H9 (cell line): ENCODE data around the gene SRSF12. TPM values are rescaled to one million over a fixed set of nuclear protein-coding genes. Genes with fewer than 3 reads are reported as not detected.

Source experiments
- DNase-seq: peaks from one replicate; pipeline ENCODE4 v3.0.0-alpha.2; 2017
- H2AFZ ChIP-seq: one replicate; pipeline ENCODE4 v1.6.1; 2013; ENCODE audit warnings: mild to moderate bottlenecking, low read length, control low read depth, moderate library complexity
- H2AK5ac ChIP-seq: 2 replicates; pipeline ENCODE4 v1.6.1; 2013; ENCODE audit warnings: low read length, control low read depth, mixed read lengths; ENCODE audit not compliant: insufficient read length
- H2BK120ac ChIP-seq: one replicate; pipeline ENCODE4 v1.6.1; 2013; ENCODE audit warnings: low read depth, mild to moderate bottlenecking, low read length, control low read depth, inconsistent platforms; ENCODE audit not compliant: poor library complexity, severe bottlenecking
- H2BK12ac ChIP-seq: 2 replicates; pipeline ENCODE4 v1.6.1; 2013; ENCODE audit warnings: low read length, control low read depth, mixed read lengths, low read depth; ENCODE audit not compliant: insufficient read length
- H2BK15ac ChIP-seq: 2 replicates; pipeline ENCODE4 v1.6.1; 2013; ENCODE audit warnings: low read depth, low read length, control low read depth
- H2BK20ac ChIP-seq: one replicate; pipeline ENCODE4 v1.6.1; 2013; ENCODE audit warnings: low read depth, mild to moderate bottlenecking, low read length, control low read depth, inconsistent platforms; ENCODE audit not compliant: poor library complexity, severe bottlenecking
- H2BK5ac ChIP-seq: 2 replicates; pipeline ENCODE4 v1.6.1; 2013; ENCODE audit warnings: low read length, control low read depth, mixed read lengths; ENCODE audit not compliant: insufficient read length
- H3K14ac ChIP-seq: 2 replicates; pipeline ENCODE4 v1.6.1; 2013; ENCODE audit warnings: low read length, control low read depth; ENCODE audit not compliant: insufficient read depth
- H3K18ac ChIP-seq: 2 replicates; pipeline ENCODE4 v1.6.1; 2013; ENCODE audit warnings: low read depth, mild to moderate bottlenecking, mixed read lengths, low read length, control low read depth; ENCODE audit not compliant: insufficient read length
- H3K23ac ChIP-seq: 2 replicates; pipeline ENCODE4 v1.6.1; 2013; ENCODE audit warnings: low read length, control low read depth, mixed read lengths, low read depth; ENCODE audit not compliant: insufficient read length
- H3K23me2 ChIP-seq: 2 replicates; pipeline ENCODE4 v1.6.1; 2013; ENCODE audit warnings: low read depth, mild to moderate bottlenecking, mixed read lengths, low read length, control low read depth; ENCODE audit not compliant: insufficient read length, poor library complexity, severe bottlenecking
- H3K27ac ChIP-seq: 2 replicates; pipeline ENCODE4 v1.5.1; 2013; ENCODE audit warnings: low read length, control low read depth, mixed read lengths, low read depth; ENCODE audit not compliant: insufficient read length
- H3K27me3 ChIP-seq: 2 replicates; pipeline ENCODE4 v1.6.1; 2013; ENCODE audit warnings: low read length, control low read depth, inconsistent platforms; ENCODE audit not compliant: insufficient read depth
- H3K4ac ChIP-seq: 2 replicates; pipeline ENCODE4 v1.6.1; 2013; ENCODE audit warnings: low read depth, mild to moderate bottlenecking, control low read depth, inconsistent platforms, low read length, moderate library complexity
- H3K4me1 ChIP-seq: 2 replicates; pipeline ENCODE4 v1.6.1; 2013; ENCODE audit warnings: low read length, control low read depth, inconsistent platforms; ENCODE audit not compliant: insufficient read depth
- H3K4me2 ChIP-seq: 2 replicates; pipeline ENCODE4 v1.6.1; 2013; ENCODE audit warnings: low read length, control low read depth, mixed read lengths; ENCODE audit not compliant: insufficient read length, insufficient read depth
- H3K56ac ChIP-seq: 2 replicates; pipeline ENCODE4 v1.6.1; 2013; ENCODE audit warnings: low read depth, mild to moderate bottlenecking, mixed read lengths, low read length, control low read depth; ENCODE audit not compliant: insufficient read length
- H3K79me1 ChIP-seq: 2 replicates; pipeline ENCODE4 v1.6.1; 2013; ENCODE audit warnings: low read depth, mild to moderate bottlenecking, moderate library complexity, low read length, control low read depth, inconsistent platforms; ENCODE audit not compliant: insufficient read depth, poor library complexity, severe bottlenecking
- H3K79me2 ChIP-seq: 2 replicates; pipeline ENCODE4 v1.6.1; 2013; ENCODE audit warnings: low read length, control low read depth, inconsistent platforms; ENCODE audit not compliant: insufficient read depth
- H3K9ac ChIP-seq: 2 replicates; pipeline ENCODE4 v1.6.1; 2013; ENCODE audit warnings: low read length, control low read depth, mixed read lengths; ENCODE audit not compliant: insufficient read length; ENCODE audit errors: extremely low read depth
- H3K9me3 ChIP-seq: one replicate; pipeline ENCODE4 v1.6.1; 2013; ENCODE audit warnings: low read depth, low read length, inconsistent platforms; ENCODE audit not compliant: control insufficient read depth
- H3T11ph ChIP-seq: one replicate; pipeline ENCODE4 v1.6.1; 2013; ENCODE audit warnings: mild to moderate bottlenecking, low read length, control low read depth, inconsistent platforms
- H4K20me1 ChIP-seq: one replicate; pipeline ENCODE4 v1.6.1; 2013; ENCODE audit not compliant: control insufficient read depth, insufficient read length, insufficient read depth
- H4K5ac ChIP-seq: 2 replicates; pipeline ENCODE4 v1.6.1; 2013; ENCODE audit warnings: low read depth, mild to moderate bottlenecking, mixed read lengths, low read length, control low read depth; ENCODE audit not compliant: insufficient read length
- H4K8ac ChIP-seq: replicated peaks from 2 replicates; pipeline ENCODE4 v1.6.1; 2013; ENCODE audit warnings: low read length, control low read depth, mixed read lengths, low read depth; ENCODE audit not compliant: insufficient read length
- H4K91ac ChIP-seq: 2 replicates; pipeline ENCODE4 v1.6.1; 2013; ENCODE audit warnings: low read depth, mild to moderate bottlenecking, moderate library complexity, mixed read lengths, low read length, control low read depth; ENCODE audit not compliant: insufficient read length
- H3K27ac Mint-ChIP-seq, 3 experiments: 2 replicates in 2 of 3; 3 replicates in 1 of 3; pipeline ENCODE4 v1.8.0; 2020 to 2021; ENCODE audit warnings: mixed read lengths in 3 of 3, mild to moderate bottlenecking in 1 of 3, moderate library complexity in 1 of 3
- H3K27me3 Mint-ChIP-seq: 2 replicates; pipeline ENCODE4 v1.8.0; 2021; ENCODE audit warnings: low read depth, mild to moderate bottlenecking, moderate library complexity, mixed read lengths
- H3K36me3 Mint-ChIP-seq, 3 experiments: 2 replicates in 2 of 3; 3 replicates in 1 of 3; pipeline ENCODE4 v1.8.0; 2020 to 2021; ENCODE audit warnings: low read depth in 3 of 3, mixed read lengths in 3 of 3; ENCODE audit not compliant: insufficient read depth in 1 of 3
- H3K4me1 Mint-ChIP-seq, 2 experiments: 2 replicates each; pipeline ENCODE4 v1.8.0; 2020; ENCODE audit warnings: mixed read lengths in 2 of 2
- H3K4me3 Mint-ChIP-seq, 2 experiments: 2 replicates in 1 of 2; 3 replicates in 1 of 2; pipeline ENCODE4 v1.8.0; 2020 to 2021; ENCODE audit warnings: mild to moderate bottlenecking in 2 of 2, mixed read lengths in 2 of 2, moderate library complexity in 1 of 2
- H3K9me3 Mint-ChIP-seq, 2 experiments: 2 replicates in 1 of 2; 3 replicates in 1 of 2; pipeline ENCODE4 v1.8.0; 2020; ENCODE audit warnings: mild to moderate bottlenecking in 2 of 2, mixed read lengths in 2 of 2, moderate library complexity in 1 of 2
- CTCF ChIP-seq: fragments of 200-600 bp; sonication (generic); conservative IDR thresholded peaks from 3 replicates; pipeline ENCODE4 v1.8.0; 2021; ENCODE audit warnings: antibody characterized with exemption, mild to moderate bottlenecking
- WGBS: extraction: QIAGEN DNeasy Blood & Tissue Kit; methylation state at CpG from one replicate; pipeline ENCODE4 v1.1.7; 2013; ENCODE audit warnings: missing lambda C conversion rate, low lambda C conversion rate, mixed read lengths; ENCODE audit not compliant: insufficient read length; ENCODE audit errors: extremely low coverage; 5-methylcytosine and 5-hydroxymethylcytosine counted together
- total RNA-seq: library from RNA; stranded (reverse); gene quantifications from 2 replicates; pipeline ENCODE4 v1.2.1, GENCODE V29; 2021

The SRSF12 gene
- total RNA-seq, 1 experiment from 2014 or later = 7.6 TPM

- Histone ChIP-seq H2BK20ac (no peak overlapping the region), H3K79me1 (no peaks in the 10 kb centered on the region), H3K23me2 (peaks cover 5% of the 10 kb centered on the region), H2BK12ac (no peak overlapping the region), H3T11ph (no peak overlapping the region), H2BK5ac (no peak overlapping the region), H2BK120ac (no peak overlapping the region), H3K9ac (no peak overlapping the region), H2BK15ac (no peak overlapping the region), H2AFZ (no peak overlapping the region), H4K20me1 (no peaks in the 10 kb centered on the region), H3K4me1 (no peaks in the 10 kb centered on the region), H3K4me2 (no peak overlapping the region), H3K79me2 (no peaks in the 10 kb centered on the region), H3K56ac (no peak overlapping the region), H3K14ac (no peak overlapping the region), H4K5ac (no peak overlapping the region), H3K23ac (no peak overlapping the region), H3K27me3 (peaks cover 16% of the 10 kb centered on the region), H4K91ac (no peak overlapping the region), H3K27ac (no peak overlapping the region), H3K4ac (no peak overlapping the region), H3K18ac (no peak overlapping the region), H2AK5ac (no peak overlapping the region), H3K9me3 (no peaks in the 10 kb centered on the region), H4K8ac (no peak overlapping the region)
- Mint-ChIP-seq H3K4me3 (peak overlapping the region; percentile 64 to 80; a peak in 4 of 5 replicates), H3K9me3 (no peaks in the 10 kb centered on the region; a peak in 1 of 5 replicates), H3K27ac (no peak overlapping the region), H3K27me3 (peaks cover 38% of the 10 kb centered on the region), H3K36me3 (no peaks in the 10 kb centered on the region; a peak in 2 of 7 replicates), H3K4me1 (peaks cover 8 to 10% of the 10 kb centered on the region in 2 experiments)
- no peak for DNase-seq
- no CpG with 5 or more reads among the region's 8 CpGs for WGBS
- TF ChIP-seq CTCF = no peak
Observed at GRCh38 chr6:89118931-89119330, 1.1 kb upstream of the SRSF12 start.
